HG03442 (cell line): ENCODE results near the gene IQGAP3.
A peak's percentile ranks its signal among the peaks of the same experiment; 100 is the strongest.

Source experiments
- ATAC-seq: cut with Tn5 transposase; IDR thresholded peaks from one replicate; pipeline ENCODE4 v1.9.1; 2021; ENCODE audit warnings: mild to moderate bottlenecking, moderate library complexity; ENCODE audit not compliant: unreplicated experiment

Gene IQGAP3

DNA sequence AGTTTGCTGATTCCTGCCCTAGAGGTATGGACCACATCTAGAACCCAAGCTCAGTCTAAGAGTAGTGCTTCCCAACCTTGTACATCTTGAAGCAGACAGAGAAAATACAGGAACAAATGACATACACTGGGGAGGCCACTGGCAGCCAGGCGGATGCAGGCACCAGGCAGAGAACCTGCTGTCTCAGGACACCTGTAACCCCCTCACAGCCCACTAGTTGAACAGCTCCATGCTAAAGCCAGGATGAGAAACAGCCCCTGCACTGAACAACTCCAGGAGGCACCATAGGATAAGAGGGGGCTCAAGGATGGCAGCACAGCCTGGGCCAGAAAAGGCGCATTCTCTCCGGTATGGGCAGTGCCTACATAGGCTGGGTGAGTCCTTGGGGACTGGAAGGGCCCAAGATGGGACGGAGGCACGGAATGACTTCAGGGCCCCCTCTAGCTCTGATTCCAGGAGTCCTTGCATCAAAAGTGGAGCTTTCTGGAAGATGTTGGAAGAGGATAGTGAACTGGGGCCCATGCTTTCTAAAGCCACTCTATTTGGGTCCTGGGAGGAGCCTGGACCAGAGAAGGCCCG is 87.8 kb downstream of the IQGAP3 start:
- ATAC-seq: no peak

DNA sequence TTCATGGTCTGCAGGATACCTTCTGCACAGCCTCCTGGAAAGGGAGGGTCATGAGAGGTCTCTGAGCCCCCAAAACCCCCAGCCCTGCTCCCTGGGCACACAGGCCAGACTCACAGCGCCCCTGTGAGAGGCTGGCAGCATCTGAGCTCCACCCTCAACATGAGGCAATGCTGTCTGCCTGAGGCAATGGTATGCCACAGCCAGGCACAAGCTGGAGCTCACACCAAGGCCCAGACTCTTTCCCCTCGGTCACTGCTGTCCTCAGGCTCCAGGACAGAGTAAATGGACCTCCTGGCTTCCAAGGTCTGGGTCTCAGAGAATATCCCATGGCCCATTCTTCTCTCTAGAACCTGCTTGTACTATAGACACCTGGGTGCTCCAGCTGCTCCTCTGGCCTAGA is 89.0 kb downstream of the IQGAP3 start:
- no peak for ATAC-seq

DNA sequence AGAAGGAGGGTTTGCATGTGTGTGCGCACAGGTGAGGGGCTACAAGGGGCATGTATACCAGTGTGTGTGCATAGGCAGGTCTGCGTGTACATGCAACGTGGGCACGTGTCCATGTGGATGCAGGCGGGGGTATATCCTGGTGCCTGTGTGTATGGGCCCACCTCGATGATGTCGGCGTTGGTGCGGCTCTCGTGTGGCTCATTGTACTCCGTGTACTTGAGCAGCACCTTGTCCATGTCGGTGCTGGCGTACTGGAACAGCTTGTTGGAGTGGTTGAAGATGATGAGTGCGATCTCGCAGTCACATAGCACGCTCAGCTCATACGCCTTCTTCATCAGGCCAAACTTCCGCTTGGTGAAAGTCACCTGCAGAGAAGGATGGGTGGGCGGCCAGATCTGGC is 90.1 kb downstream of the IQGAP3 start:
- ATAC-seq: no peak

DNA sequence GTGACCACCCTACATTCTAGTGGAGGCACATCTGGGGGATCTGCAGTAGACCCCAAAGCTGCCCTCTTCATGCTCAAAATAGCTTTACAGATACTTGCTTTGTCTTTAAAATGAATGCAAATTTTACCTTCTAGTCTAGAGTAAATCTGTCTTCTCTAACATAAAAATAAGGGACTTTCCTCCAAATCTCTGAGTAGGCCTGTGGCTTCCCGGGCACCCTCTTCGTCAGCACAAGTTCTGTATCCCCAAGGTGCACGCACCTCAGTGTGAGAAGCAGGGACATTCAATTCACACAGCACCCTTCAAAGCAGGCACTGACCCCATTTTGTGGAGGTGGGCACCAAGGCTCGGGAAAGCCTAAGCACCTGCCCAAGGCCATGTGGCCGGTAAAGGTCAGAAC is 90.8 kb downstream of the IQGAP3 start:
- no peak for ATAC-seq

DNA sequence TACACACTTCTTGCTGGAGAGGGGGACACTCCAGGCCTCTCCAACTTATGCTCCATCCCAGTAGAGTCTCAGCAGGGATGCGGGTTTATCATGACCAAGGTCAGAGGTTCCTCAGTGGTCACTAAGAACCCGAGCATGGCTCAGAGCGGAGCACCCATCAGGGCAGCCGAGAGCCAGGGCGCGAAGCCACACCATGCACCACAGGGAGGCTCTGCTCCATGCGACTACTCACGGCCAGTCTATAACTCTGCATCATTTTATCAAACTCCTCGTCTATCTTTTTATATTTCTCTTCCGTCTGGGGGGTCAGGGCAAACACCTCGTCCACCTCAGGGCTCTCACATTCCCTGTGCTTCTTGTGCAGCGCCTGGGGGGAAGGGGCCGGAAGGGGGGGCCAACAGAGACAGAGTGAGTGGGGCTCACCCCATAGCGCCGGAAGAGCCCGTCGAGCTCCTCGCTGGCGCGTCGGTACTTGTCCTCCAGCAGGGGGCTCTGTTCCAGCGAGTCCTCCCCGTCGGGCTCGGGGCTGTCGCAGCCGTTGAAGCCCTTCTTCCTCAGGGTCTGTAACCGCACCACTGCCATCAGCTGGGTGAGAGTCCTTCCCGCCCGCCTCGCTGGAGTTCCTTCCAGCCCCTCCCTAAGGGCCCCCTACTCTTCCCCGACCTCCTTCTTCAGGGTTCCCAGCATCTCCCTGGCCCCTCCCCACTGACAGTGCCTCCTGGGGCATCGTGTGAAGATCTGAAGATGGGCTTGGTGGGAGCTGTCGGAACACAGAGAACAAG is 91.8 kb downstream of the IQGAP3 start:
- peak; percentile 58 for ATAC-seq

DNA sequence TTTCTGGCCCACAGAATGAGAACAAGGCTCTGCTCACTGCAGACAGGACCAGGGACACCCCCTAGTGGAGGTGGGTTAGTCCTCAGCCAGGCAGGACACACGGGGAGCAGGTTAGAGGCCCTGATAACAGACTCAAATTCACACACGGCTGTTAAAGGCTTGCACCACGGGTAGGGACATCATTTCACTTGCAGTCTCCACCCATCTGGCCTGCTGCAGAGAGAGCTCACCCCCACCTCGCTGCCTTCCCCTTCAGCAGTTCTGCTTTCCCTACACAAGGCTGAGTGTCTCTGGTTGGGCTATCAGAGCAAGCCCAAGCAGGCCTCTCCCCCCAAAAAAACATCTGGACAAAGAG is 92.4 kb downstream of the IQGAP3 start:
- ATAC-seq: no peak

DNA sequence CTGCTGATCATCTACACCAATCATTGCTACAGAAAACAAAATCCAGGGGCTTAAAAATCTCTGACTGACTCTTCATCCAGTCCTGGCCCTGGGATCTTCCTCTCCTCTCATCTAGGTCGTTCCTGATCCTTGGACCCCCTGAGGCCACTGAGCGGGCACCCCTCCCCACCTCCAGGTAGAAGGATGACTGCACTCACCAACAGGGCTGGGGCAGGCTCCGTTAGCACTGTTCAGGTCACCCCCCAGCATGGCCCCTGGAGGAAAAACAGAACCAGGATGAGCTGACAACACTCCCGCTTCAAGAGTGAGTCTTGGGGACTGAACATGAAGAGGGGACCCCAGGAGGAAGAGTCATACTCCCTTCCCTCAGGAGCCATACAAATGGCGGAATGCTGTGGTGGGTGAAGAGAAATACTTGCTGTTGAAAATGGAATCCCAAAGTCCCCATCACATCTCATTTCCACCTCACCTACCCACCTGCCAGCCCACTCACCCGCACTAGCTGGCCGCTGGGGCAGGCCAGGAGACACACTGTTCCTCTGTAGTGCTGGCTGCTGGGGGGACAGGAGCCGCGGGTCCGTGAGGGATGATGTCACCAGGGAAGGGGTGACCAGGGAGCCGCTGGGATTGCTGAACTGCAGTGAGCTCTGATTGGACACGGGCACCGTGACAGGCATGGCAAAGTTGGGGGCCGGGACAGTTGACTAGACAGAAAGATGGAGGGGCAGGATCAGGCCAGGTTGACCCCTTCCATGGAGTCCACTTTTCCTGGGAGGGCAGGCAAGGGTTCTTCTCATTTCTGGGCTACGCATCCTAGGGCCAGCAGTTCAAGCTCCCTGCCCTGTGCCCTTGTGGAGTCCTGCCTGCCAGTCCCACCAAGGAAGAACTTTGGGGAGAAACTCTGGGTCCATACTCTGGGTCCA is 93.0 kb downstream of the IQGAP3 start:
- ATAC-seq: no peak

DNA sequence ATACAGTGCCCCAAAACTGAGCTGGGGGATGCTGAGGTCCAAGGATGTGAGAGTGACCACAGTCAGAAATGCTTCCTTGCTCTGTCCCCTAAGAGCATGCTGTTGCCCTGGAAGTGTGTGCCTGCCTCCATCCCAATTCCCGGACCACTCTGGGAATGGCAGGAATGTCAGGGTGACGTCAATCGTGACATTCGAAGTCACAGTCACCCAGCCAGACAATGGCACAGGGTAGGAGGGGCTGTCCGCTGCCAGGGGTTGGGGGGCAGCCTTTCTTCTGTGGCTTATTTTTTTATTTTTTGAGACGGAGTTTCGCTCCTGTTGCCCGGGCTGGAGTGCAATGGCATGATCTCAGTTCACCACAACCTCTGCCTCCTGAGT is 94.1 kb downstream of the IQGAP3 start:
- ATAC-seq: no peak

DNA sequence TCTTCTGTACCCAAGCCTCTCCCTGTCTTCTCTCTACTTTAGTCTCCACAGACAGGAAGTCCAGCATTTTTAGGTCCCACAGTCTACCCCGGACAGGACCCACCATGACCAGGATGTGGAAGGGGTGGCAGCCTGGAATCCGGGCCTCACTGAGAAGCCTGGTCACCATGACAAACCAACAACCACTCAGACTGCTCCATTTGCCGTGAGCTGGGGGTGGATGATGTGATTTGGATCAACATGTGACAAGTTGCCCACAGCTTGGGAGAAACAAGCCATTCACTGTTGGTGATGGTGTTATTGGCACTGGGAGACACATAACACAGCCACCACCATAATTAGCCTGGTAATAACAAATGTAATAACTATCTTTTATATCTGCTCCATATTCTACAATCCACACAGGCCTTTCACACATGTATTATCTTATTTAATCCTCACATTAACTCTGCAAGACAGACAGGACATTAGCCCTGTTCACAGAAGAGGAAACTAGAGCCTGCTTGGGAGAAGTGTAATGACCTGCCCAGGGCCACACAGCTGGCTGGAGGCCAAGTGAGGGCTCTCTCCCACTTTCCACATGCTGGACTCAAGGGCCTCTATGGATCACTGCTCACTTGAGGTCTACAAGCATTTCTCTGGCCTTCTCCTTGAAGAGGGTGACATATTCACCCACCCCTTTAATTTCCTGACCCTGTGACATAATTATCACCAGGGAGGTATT is 94.7 kb downstream of the IQGAP3 start:
- ATAC-seq: no peak

DNA sequence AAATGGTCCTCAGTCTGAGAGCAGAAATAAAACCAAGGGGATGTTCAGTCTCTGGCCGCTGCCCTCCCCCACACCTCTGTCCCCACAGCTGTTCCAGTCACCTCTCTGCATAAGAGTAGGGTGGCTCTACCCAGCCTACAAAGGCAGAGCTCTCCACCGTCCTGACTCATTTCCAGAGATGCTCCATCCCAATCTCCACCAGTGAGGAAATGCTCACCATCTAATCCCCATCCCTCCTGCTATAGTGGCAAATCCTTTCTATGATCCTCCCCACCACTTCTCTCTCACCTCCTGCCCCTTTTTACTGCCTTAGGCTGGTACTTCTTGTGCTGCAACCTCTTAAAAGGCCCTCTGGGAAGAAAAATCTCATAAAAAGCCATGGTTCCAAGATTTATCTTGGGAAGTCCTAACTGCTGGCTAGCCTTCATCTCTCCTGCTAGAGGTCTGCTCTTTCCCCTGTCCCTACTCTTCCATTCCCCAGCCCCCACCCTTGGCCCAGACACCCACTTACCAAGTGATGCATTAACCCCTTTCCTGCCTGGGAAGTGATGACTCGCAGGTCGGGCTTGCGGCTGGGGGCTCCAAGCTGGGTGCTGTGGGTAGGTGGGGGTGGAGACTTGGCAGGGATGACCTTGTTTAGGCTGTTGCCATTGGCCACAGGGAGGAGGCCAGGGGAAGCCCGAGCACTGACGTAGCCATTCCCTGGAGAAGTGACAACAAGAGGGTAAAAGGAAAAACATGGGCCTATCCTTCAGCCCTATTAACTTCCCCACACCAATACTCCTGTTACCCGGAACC is 95.7 kb downstream of the IQGAP3 start:
- ATAC-seq: no peak

DNA sequence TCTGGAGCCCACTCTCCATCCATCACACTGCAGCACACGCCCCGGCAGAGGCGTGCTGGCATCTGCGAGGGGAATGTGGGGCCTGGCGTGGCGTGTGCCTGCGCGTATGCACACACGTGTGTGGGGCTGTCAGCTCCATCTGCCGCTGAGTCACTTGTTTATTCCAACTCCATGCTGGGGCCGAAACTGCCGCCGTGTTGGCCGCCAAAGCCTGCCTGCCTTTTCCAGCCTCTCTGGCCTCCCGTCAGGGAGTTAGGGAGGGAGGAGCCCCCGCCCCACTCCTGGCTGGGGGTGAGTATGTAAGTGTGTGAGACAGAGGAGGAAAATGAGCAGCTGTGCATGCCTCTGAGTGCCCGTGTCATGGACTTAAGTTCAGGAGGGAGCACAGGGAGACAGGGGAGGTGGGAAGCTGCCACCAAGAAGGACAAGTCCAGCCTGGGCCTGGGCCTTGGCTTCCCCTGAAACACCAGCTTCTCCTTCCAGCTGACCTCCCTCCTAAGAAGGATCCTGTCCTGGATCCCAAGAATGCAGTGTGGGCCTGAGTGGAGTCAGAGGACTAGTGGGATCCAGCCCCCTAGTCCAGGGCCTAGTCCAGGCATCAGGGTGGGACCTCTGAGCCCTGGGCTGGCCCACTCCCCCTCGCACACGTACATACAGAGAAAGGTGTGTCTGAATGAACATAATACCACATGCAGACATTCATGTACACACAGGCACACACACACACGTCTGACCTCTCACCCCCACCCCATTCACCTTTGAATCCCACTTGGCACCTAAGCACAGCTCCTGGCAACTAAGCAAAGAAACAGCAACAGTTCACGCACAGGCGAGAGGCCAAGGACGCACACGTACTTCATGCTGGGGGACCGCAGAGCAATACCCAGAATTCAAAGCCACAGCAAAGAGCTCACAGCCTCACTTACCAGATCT is 96.5 kb downstream of the IQGAP3 start:
- no peak for ATAC-seq
